ENCODE measurements around the gene LAMP2.

The LAMP2 gene

DNA sequence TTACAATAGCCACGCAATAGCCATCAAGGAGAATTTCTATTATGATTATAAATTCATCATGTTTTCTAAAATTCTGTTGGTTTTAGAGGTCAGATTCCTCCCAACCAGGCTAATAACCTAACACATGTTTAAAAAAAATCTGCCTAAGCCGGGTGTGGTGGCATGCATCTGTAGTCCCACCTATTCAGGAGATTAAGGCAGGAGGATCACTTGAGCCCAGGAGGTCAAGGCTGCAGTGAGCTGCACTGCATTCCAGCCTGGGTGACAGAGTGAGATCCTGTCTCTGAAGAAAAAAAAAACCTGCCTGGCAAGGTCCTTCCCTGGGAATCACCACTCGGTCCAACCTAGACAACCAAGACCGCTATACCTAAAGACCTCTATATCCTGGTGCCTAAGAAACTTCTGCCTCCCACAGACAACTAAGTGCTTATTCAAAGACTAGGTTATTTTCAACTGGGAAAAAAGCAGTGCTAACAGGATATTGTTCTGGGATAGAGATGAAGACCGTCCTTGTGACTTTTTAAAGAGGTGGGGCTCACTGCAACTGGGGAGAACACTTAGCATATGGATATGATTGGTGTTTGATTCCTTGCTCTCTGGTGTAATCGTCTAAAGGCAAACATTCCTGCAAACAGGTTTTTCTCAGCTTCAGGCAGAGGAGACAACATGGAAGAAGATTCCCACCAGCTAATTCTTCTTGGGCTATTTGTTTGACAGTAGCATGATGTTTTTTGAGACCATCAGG is 89.0 kb downstream of the LAMP2 start (continued):
- TF ChIP-seq, protein P1, sequence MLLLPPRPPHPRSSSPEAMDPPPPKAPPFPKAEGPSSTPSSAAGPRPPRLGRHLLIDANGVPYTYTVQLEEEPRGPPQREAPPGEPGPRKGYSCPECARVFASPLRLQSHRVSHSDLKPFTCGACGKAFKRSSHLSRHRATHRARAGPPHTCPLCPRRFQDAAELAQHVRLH (tag by site-specific recombination; IDR thresholded peaks at IDR 0.05): no peak
- TF ChIP-seq ZNF121 (tag by site-specific recombination; IDR thresholded peaks at IDR 0.05): no peak
- no peak for TF ChIP-seq SP2 (tag by site-specific recombination; IDR thresholded peaks at IDR 0.05)
- TF ChIP-seq, protein P2, sequence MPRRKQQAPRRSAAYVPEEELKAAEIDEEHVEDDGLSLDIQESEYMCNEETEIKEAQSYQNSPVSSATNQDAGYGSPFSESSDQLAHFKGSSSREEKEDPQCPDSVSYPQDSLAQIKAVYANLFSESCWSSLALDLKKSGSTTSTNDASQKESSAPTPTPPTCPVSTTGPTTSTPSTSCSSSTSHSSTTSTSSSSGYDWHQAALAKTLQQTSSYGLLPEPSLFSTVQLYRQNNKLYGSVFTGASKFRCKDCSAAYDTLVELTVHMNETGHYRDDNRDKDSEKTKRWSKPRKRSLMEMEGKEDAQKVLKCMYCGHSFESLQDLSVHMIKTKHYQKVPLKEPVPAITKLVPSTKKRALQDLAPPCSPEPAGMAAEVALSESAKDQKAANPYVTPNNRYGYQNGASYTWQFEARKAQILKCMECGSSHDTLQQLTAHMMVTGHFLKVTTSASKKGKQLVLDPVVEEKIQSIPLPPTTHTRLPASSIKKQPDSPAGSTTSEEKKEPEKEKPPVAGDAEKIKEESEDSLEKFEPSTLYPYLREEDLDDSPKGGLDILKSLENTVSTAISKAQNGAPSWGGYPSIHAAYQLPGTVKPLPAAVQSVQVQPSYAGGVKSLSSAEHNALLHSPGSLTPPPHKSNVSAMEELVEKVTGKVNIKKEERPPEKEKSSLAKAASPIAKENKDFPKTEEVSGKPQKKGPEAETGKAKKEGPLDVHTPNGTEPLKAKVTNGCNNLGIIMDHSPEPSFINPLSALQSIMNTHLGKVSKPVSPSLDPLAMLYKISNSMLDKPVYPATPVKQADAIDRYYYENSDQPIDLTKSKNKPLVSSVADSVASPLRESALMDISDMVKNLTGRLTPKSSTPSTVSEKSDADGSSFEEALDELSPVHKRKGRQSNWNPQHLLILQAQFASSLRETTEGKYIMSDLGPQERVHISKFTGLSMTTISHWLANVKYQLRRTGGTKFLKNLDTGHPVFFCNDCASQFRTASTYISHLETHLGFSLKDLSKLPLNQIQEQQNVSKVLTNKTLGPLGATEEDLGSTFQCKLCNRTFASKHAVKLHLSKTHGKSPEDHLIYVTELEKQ (tag by site-specific recombination; IDR thresholded peaks at IDR 0.05; ENCODE audit: borderline replicate concordance): no peak
- no peak for TF ChIP-seq HOXC10 (CRISPR knock-in tag; IDR thresholded peaks at IDR 0.05)

DNA sequence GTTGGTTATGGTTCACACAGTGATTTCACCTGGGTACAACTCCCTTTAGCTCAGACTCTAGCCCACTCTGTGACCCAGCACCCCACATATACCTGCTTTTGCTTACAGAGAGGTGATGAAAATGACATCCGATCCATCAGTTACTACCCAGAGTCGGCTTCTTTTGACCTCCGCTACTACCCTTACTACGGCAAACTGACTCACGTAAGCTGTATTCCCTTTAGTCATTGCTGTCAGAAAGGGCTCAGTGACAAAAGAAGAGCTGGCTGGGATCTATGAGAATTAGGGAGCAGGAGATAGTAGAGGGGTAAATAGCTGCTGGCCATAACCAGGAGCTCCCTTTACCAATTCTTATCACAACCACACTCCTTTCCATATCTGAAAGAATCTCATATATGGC is 90.5 kb downstream of the LAMP2 start:
- TF ChIP-seq, protein P3, sequence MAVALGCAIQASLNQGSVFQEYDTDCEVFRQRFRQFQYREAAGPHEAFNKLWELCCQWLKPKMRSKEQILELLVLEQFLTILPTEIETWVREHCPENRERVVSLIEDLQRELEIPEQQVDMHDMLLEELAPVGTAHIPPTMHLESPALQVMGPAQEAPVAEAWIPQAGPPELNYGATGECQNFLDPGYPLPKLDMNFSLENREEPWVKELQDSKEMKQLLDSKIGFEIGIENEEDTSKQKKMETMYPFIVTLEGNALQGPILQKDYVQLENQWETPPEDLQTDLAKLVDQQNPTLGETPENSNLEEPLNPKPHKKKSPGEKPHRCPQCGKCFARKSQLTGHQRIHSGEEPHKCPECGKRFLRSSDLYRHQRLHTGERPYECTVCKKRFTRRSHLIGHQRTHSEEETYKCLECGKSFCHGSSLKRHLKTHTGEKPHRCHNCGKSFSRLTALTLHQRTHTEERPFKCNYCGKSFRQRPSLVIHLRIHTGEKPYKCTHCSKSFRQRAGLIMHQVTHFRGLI (tag by site-specific recombination; IDR thresholded peaks at IDR 0.05): no peak
- TF ChIP-seq ZBTB17 (tag by site-specific recombination; IDR thresholded peaks at IDR 0.05): no peak
- TF ChIP-seq, protein P4, sequence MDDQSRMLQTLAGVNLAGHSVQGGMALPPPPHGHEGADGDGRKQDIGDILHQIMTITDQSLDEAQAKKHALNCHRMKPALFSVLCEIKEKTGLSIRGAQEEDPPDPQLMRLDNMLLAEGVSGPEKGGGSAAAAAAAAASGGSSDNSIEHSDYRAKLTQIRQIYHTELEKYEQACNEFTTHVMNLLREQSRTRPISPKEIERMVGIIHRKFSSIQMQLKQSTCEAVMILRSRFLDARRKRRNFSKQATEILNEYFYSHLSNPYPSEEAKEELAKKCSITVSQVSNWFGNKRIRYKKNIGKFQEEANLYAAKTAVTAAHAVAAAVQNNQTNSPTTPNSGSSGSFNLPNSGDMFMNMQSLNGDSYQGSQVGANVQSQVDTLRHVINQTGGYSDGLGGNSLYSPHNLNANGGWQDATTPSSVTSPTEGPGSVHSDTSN (CRISPR knock-in tag; IDR thresholded peaks at IDR 0.05): no peak
- H3K27ac ChIP-seq (ENCODE audit: extremely low read depth, low read depth, low read length): no peak overlapping the region
- no peak overlapping the region for H3K4me3 ChIP-seq (ENCODE audit: low read depth, low read length)
- POLR2A ChIA-PET: no interaction called here
- no peaks in the 10 kb centered on the region; the same call in 1 of the 2 replicates for H3K9me3 ChIP-seq (ENCODE audit: control insufficient read depth, insufficient read depth, low read depth, low read length)
- no peaks in the 10 kb centered on the region for H3K36me3 ChIP-seq (ENCODE audit: control insufficient read depth in 2 of 2, insufficient read depth in 1 of 2, low read length in 2 of 2)
- CTCF ChIA-PET: interaction anchor here (2.5 kb wide), 1 partner anchor 13 kb away, joined by 16 read pairs; no protein-coding TSS in a partner anchor
- H3K4me1 ChIP-seq (ENCODE audit: control insufficient read depth, insufficient read depth, low read length): no peaks in the 10 kb centered on the region
